ENCODE data around the gene HDAC4. TPM values are rescaled to one million over a fixed set of nuclear protein-coding genes. Genes with fewer than 3 reads are reported as not detected.

Gene HDAC4
- total and polyA plus RNA-seq, 9 donors = 10.1 to 17.6 (median 13.3) TPM

DNA sequence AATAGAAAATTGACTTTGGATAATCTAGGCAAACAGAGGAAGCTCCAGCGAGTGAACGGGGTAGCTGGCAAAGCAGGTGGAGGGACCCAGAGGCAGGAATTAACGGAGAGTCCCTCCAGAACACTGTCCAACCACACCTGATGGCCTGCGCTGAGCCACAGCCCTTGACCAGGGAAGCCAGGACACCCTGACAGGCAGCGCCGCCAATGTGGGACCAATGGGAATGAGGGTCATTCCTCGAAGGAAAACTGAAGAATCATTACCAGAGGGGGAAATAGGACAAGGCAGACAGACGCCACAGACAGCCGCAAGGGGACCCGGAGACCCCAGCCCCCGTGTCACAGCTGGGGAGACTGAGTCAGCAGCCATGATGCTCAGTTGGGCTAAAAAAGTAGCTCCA lies 40.8 kb downstream of the HDAC4 start:
- no peak overlapping the region for H3K27ac ChIP-seq (ENCODE audit: low read length)

DNA sequence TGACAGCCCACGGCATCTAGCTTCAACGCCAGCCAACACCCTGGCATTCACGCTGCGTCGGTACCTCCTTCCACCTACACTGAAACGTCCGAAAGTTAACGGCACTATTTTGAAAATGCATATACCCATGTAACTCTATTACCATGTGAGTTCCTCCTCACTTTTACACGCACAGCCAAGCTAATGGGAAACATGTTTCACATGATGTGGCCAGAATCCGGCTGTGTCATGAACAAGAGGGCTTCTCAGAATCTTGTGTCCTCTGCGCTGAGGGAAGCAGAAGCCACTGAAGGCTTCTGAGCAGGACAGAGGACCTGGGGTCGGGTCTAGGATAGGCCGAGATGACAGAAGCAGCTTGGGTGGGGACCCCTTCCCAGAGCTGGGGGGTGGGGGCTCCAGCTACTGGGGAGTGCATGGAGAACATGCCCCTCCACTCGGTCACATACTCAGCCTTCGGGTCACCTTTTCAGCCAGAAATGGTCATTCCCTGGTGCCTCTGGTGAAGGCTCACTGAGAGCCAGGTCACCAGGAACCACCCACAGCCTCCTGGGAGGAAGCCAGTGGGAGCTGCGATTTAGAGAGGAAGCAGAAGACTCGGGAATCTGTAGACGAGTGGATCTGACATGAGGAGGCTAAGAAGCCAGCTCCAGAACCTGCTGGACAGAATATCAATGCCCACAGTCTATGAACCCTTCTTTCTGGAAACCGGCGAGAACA lies 41.5 kb downstream of the HDAC4 start:
- Histone ChIP-seq H3K4me1 (ENCODE audit: control insufficient read depth, insufficient read depth, low read length) (peaks cover 7% of the 10 kb centered on the region), H3K27me3 (ENCODE audit: control insufficient read depth, insufficient read depth, low read length) (no peaks in the 10 kb centered on the region), H3K36me3 (ENCODE audit: control insufficient read depth, insufficient read depth, low read length) (no peaks in the 10 kb centered on the region), H3K27ac (ENCODE audit: low read length) (no peak overlapping the region), H3K9me3 (replicated peaks; ENCODE audit: control insufficient read depth, low read depth, low read length) (peaks cover 5% of the 10 kb centered on the region), H3K4me3 (ENCODE audit: low read length) (no peak overlapping the region)
- 79% methylated on average over 15 of the region's 20 CpGs for WGBS (ENCODE audit: insufficient coverage)
- DNase-seq = peak; percentile 62

More for the DNA sequence above, 40.8 kb downstream of the HDAC4 start:
- Histone ChIP-seq H3K4me3 (ENCODE audit: low read length) (no peak overlapping the region), H3K9me3 (replicated peaks; ENCODE audit: control insufficient read depth, low read depth, low read length) (no peaks in the 10 kb centered on the region), H3K36me3 (ENCODE audit: control insufficient read depth, insufficient read depth, low read length) (no peaks in the 10 kb centered on the region), H3K27me3 (ENCODE audit: control insufficient read depth, insufficient read depth, low read length) (no peaks in the 10 kb centered on the region), H3K4me1 (ENCODE audit: control insufficient read depth, insufficient read depth, low read length) (peaks cover 7% of the 10 kb centered on the region)
- WGBS (ENCODE audit: insufficient coverage) = 87% methylated on average over 9 of the region's 11 CpGs
- no peak for DNase-seq

DNA sequence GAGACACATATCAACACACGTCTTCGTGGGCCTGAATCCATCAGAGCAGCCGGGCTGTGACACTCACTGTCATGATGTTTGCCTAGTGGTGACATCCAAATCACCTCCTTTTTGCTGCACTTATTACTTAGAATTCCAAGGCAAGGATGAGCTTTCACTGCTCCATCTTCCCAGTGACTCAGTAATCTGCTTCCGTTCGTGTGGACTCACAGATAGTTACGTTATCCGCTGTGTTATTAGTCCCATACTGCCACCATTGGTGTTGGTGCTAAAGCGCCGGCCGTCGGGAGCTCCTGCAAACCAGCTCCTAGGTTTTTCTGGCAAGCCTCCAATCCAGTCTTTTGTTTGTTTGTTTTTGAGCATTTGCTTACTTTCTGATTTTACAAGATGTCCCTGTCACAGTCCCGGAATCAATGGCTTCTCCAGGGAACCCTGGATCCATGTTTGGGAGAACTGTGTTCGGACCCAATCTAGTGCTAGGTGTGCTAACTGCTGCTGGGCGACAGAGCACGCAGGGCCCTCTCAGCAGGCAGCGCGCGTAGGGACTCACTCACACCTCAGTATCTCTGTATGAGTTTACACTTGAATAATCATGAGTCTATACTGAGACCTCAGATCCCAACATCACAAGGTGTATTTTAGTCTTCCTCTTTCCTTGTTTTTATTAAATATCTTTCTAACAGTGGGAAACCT lies 42.6 kb downstream of the HDAC4 start:
- no peak for DNase-seq
- WGBS (ENCODE audit: insufficient coverage) = 81% methylated on average over 13 of the region's 18 CpGs

DNA sequence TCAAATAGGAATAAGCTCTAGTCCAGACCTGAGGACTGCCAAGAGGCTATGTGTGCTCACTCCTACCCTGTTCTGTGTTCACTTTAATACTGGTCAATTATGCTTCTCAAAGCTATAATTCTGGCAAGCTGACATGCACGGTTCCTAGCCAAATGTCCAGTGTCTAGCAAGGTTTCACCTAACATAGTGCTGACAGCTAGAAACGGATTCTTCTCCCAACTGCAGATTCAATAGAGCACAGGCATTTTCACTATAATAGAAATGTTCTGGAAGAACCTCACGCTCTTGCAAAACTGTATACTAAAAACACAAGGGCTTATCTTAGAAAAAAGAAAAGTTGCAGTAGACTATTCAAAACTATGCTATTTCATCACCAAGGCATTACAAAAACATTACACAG lies 45.1 kb downstream of the HDAC4 start:
- Histone ChIP-seq H3K36me3 (ENCODE audit: control insufficient read depth, insufficient read depth, low read length) (peaks cover 17% of the 10 kb centered on the region), H3K9me3 (replicated peaks; ENCODE audit: control insufficient read depth, low read depth, low read length) (peaks cover 9% of the 10 kb centered on the region), H3K27ac (ENCODE audit: low read length) (peak overlapping the region; percentile 58), H3K27me3 (ENCODE audit: control insufficient read depth, insufficient read depth, low read length) (no peaks in the 10 kb centered on the region), H3K4me1 (ENCODE audit: control insufficient read depth, insufficient read depth, low read length) (peaks cover 7% of the 10 kb centered on the region), H3K4me3 (ENCODE audit: low read length) (no peak overlapping the region)
- whole genome bisulfite sequencing (ENCODE audit: insufficient coverage) = 60% methylated on average over 1 of the region's 3 CpGs
- peak; percentile 36 for DNase-seq

More for the DNA sequence above, 42.6 kb downstream of the HDAC4 start:
- H3K4me3 ChIP-seq (ENCODE audit: low read length) = no peak overlapping the region
- H3K36me3 ChIP-seq (ENCODE audit: control insufficient read depth, insufficient read depth, low read length) = no peaks in the 10 kb centered on the region
- peaks cover 9% of the 10 kb centered on the region for H3K9me3 ChIP-seq (replicated peaks; ENCODE audit: control insufficient read depth, low read depth, low read length)
- peaks cover 7% of the 10 kb centered on the region for H3K4me1 ChIP-seq (ENCODE audit: control insufficient read depth, insufficient read depth, low read length)
- no peaks in the 10 kb centered on the region for H3K27me3 ChIP-seq (ENCODE audit: control insufficient read depth, insufficient read depth, low read length)
- no peak overlapping the region for H3K27ac ChIP-seq (ENCODE audit: low read length)

DNA sequence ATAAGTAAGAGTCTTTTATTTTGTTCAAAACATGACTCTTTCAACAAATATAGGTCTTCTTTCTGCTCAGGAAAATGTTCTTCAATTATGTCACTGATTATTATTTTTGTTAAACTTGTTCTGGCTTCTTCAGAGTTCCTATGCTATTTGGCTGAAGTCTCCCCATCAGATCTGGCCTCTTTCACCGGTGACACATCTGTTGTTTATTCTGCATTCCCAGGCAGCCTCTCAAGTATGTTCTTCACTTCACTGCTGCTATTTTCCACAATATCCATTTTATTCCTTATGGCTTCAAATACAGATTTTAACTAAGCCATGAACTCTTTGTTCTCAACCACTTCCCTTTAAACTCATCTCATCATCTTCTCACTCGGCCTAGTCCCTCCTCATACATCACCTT lies 45.7 kb downstream of the HDAC4 start:
- no peak overlapping the region for H3K4me3 ChIP-seq (ENCODE audit: low read length)
- WGBS (ENCODE audit: insufficient coverage) = 56% methylated on average over 2 of the region's 2 CpGs

DNA sequence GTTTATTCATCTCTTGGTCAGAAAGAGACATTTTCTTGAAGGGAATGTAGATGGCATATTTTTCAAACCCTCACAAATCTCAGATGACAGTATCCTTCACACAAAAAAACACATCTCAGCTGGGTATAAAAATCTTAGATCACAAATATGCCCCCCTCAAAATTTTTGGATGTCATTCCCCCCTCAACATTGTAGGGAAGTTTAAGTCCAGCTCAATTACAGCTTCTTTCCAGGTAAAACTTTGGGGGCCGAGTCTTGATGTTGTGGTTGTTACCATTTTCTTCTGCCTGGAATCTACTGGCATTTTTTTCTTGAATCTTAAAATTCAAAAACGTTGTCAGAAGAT lies 46.1 kb downstream of the HDAC4 start:
- H3K4me1 ChIP-seq (ENCODE audit: control insufficient read depth, insufficient read depth, low read length) = peaks cover 1% of the 10 kb centered on the region
- H3K27ac ChIP-seq (ENCODE audit: low read length) = peak overlapping the region; percentile 32
- no peak overlapping the region for H3K4me3 ChIP-seq (ENCODE audit: low read length)
- H3K9me3 ChIP-seq (replicated peaks; ENCODE audit: control insufficient read depth, low read depth, low read length) = peaks cover 9% of the 10 kb centered on the region
- no CpG with 5 or more reads among the region's 2 CpGs for WGBS (ENCODE audit: insufficient coverage)
- H3K27me3 ChIP-seq (ENCODE audit: control insufficient read depth, insufficient read depth, low read length) = no peaks in the 10 kb centered on the region
- DNase-seq = no peak
- peaks cover 18% of the 10 kb centered on the region for H3K36me3 ChIP-seq (ENCODE audit: control insufficient read depth, insufficient read depth, low read length)

More for the DNA sequence above, 45.7 kb downstream of the HDAC4 start:
- peak overlapping the region; percentile 58 for H3K27ac ChIP-seq (ENCODE audit: low read length)
- H3K9me3 ChIP-seq (replicated peaks; ENCODE audit: control insufficient read depth, low read depth, low read length) = peaks cover 9% of the 10 kb centered on the region
- peaks cover 17% of the 10 kb centered on the region for H3K36me3 ChIP-seq (ENCODE audit: control insufficient read depth, insufficient read depth, low read length)
- H3K27me3 ChIP-seq (ENCODE audit: control insufficient read depth, insufficient read depth, low read length) = no peaks in the 10 kb centered on the region
- H3K4me1 ChIP-seq (ENCODE audit: control insufficient read depth, insufficient read depth, low read length) = peaks cover 4% of the 10 kb centered on the region
- peak; percentile 92 for DNase-seq

DNA sequence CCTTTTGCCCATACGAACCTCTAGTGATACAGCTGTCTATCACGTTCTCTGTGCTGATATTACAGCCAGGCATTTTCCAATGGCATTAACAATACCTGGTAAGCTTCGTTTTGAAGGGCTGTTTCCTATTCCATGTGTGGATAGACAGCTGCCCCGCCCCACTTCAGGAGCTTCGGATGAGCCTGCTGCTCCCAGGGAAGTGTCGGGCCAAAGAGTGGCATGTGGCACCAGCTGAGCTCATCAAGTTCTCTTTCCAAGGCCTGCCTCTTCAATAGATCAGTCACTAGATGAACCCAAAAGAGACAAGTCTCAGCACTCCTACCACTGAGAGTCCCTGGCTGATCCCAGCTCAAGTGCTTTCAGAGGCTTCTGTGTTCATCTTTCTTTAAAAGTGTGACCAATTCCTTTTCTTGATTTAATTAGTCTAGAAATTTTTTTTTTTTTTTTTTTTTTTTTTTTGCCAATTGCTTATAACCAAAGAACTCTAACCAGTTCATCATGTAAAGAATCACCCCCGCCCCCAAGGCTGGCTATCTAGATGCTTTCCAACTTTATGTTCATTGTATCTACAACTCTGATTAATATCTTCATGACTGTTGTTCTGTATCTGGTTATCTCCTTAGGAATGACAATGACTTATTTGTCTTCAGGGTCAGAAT lies 46.6 kb downstream of the HDAC4 start:
- WGBS (ENCODE audit: insufficient coverage) = 88% methylated on average over 6 of the region's 7 CpGs
- no peak for DNase-seq
- peaks cover 9% of the 10 kb centered on the region for H3K9me3 ChIP-seq (replicated peaks; ENCODE audit: control insufficient read depth, low read depth, low read length)
- no peak overlapping the region for H3K27ac ChIP-seq (ENCODE audit: low read length)
- no peak overlapping the region for H3K4me3 ChIP-seq (ENCODE audit: low read length)
- H3K4me1 ChIP-seq (ENCODE audit: control insufficient read depth, insufficient read depth, low read length) = peaks cover 6% of the 10 kb centered on the region
- H3K36me3 ChIP-seq (ENCODE audit: control insufficient read depth, insufficient read depth, low read length) = peaks cover 21% of the 10 kb centered on the region
- no peaks in the 10 kb centered on the region for H3K27me3 ChIP-seq (ENCODE audit: control insufficient read depth, insufficient read depth, low read length)

DNA sequence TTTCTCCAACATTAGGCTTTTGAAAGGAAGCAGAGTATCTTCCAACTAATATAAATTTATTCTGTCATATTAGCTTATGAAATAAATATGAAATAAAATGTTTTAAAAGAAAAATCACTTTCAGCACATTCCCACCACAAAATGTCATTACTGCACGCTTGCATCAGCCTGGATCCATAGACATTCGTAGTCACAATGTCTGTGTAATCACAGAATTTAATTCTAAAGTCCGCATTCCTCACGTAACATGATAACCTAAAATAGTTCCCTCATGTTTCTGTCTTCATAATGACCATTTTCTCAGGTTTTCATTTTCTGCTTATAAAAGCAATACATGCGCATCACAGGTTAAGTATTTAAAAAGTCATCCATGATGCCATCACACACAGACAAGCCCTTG lies 47.1 kb downstream of the HDAC4 start:
- DNase-seq = no peak
- Histone ChIP-seq H3K27ac (ENCODE audit: low read length) (no peak overlapping the region), H3K9me3 (replicated peaks; ENCODE audit: control insufficient read depth, low read depth, low read length) (peaks cover 9% of the 10 kb centered on the region), H3K4me1 (ENCODE audit: control insufficient read depth, insufficient read depth, low read length) (peaks cover 12% of the 10 kb centered on the region), H3K36me3 (ENCODE audit: control insufficient read depth, insufficient read depth, low read length) (peaks cover 24% of the 10 kb centered on the region), H3K27me3 (ENCODE audit: control insufficient read depth, insufficient read depth, low read length) (no peaks in the 10 kb centered on the region), H3K4me3 (ENCODE audit: low read length) (no peak overlapping the region)
- WGBS (ENCODE audit: insufficient coverage) = 100% methylated on average over 1 of the region's 5 CpGs

DNA sequence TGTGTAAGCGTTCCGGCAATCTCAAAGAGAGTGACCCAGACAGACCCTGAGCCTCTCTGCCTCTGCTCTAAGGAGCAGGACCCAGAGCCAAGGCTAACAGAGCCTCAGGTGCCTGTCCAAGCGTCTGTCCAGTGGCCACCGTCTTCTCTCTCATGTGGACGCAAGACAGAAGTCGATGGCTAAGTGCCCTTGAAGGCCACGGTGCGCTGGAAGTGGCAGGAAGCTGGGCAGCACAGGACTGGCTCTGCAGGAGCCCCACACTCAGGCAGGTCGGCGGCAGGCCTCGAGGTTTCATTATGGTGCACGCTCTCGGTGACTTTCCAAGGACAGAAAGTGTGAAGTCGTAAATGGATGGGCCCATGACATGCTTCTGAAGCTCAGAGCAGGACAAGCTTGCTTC lies 49.1 kb downstream of the HDAC4 start:
- peaks cover 24% of the 10 kb centered on the region for H3K36me3 ChIP-seq (ENCODE audit: control insufficient read depth, insufficient read depth, low read length)
- WGBS (ENCODE audit: insufficient coverage) = 75% methylated on average over 14 of the region's 14 CpGs
- DNase-seq = no peak
- H3K9me3 ChIP-seq (replicated peaks; ENCODE audit: control insufficient read depth, low read depth, low read length) = peaks cover 9% of the 10 kb centered on the region
- peaks cover 18% of the 10 kb centered on the region for H3K4me1 ChIP-seq (ENCODE audit: control insufficient read depth, insufficient read depth, low read length)
- H3K27me3 ChIP-seq (ENCODE audit: control insufficient read depth, insufficient read depth, low read length) = no peaks in the 10 kb centered on the region
- no peak overlapping the region for H3K27ac ChIP-seq (ENCODE audit: low read length)
- H3K4me3 ChIP-seq (ENCODE audit: low read length) = no peak overlapping the region

DNA sequence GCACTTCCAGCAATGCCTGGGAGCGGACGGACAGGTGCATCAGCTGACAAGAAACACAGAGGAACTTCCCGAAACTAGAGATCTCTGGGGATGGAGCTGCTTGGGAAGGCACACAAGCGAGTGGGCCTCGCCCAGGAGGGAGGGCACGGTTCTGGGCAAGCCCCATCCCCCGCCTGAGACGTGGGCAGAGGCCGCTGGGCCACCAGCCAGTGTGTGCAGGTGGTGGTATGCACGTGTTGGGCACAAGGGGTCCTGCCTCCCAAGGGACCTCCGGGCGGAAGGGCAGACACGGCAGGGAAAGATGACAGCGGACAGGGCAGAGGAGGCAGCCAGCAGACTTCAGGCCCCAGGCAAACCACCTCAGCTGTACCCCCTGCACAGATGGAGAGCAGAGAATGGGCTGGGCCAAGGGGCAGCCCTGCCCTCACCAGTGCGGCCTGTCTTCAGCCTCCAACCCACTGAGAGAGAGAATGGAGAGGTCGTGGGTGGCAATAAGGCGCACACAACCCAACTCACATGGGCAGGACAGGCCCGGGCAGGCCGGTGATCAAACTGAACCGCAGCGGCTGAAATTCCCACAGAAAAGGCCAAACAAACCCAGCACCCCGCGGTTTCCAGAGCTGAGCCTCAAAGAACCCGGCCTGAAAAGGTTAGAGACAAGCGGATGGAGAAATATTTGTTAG lies 51.2 kb downstream of the HDAC4 start:
- Histone ChIP-seq H3K4me1 (ENCODE audit: control insufficient read depth, insufficient read depth, low read length) (peaks cover 24% of the 10 kb centered on the region), H3K4me3 (ENCODE audit: low read length) (no peak overlapping the region), H3K36me3 (ENCODE audit: control insufficient read depth, insufficient read depth, low read length) (peaks cover 24% of the 10 kb centered on the region), H3K27me3 (ENCODE audit: control insufficient read depth, insufficient read depth, low read length) (no peaks in the 10 kb centered on the region), H3K9me3 (replicated peaks; ENCODE audit: control insufficient read depth, low read depth, low read length) (peaks cover 5% of the 10 kb centered on the region), H3K27ac (ENCODE audit: low read length) (no peak overlapping the region)
- WGBS (ENCODE audit: insufficient coverage) = 65% methylated on average over 8 of the region's 25 CpGs
- DNase-seq = no peak

Data from muscle of leg (tissue), 11 donors.